Esophagus mucosa (tissue), 1 donor: ENCODE measurements around the gene RRP9. TPM values are rescaled to one million over a fixed set of nuclear protein-coding genes. Genes with fewer than 3 reads are reported as not detected.
"Not testable (repeated sequence)": the region's sequence is repeated elsewhere in the genome, so short reads cannot be mapped to it uniquely, and the experiment has no call there.

Experiments used
- ATAC-seq: fragments of 200-7000 bp; cut with Tn5 transposase; one replicate; pipeline ENCODE4 v1.9.1; 2020
- total RNA-seq: library from RNA; stranded (reverse); gene quantifications from one replicate; pipeline ENCODE4 v1.2.4, GENCODE V29; 2023
- donor health status: DM: yes; HTN: yes; CAD: no.

The RRP9 gene
- total RNA-seq, 1 donor from 2014 or later = 18.6 TPM

- not testable (repeated sequence) for ATAC-seq
These were observed 41.7 kb downstream of the RRP9 start for GRCh38 chr3:51900043-51900442.

GRCh38 chr3:51897391-51897790 lies 44.3 kb downstream of the RRP9 start:
- no peak for ATAC-seq

GRCh38 chr3:51896607-51897305 lies 44.9 kb downstream of the RRP9 start:
- ATAC-seq = no peak

- no peak for ATAC-seq
These were observed 46.8 kb downstream of the RRP9 start for GRCh38 chr3:51894939-51895338.

- ATAC-seq = no peak
These were observed 47.3 kb downstream of the RRP9 start for GRCh38 chr3:51894391-51894790.

- ATAC-seq = no peak
These were observed 50.3 kb downstream of the RRP9 start for GRCh38 chr3:51891242-51892039.

GRCh38 chr3:51888463-51889105 lies 53.1 kb downstream of the RRP9 start:
- ATAC-seq = no peak

- peak; percentile 46 for ATAC-seq
These were observed 54.1 kb downstream of the RRP9 start for GRCh38 chr3:51887620-51888019.

- no peak for ATAC-seq
These were observed 55.3 kb downstream of the RRP9 start for GRCh38 chr3:51886447-51886846.

Other genes starting within 250 kb of the RRP9 start
- gene GRM2, start 234.8 kb downstream of the RRP9 start, total RNA-seq = 0.08 TPM
- not detected for gene IQCF6, start 162.7 kb downstream of the RRP9 start, total RNA-seq
- not detected for gene IQCF2, start 80.3 kb downstream of the RRP9 start, total RNA-seq
- gene IQCF5, start 66.3 kb downstream of the RRP9 start, total RNA-seq = not detected
- not detected for gene IQCF1, start 38.6 kb downstream of the RRP9 start, total RNA-seq
- 5.7 TPM for gene PARP3, start 459 bp upstream of the RRP9 start, total RNA-seq
- gene GPR62, start 13.5 kb upstream of the RRP9 start, total RNA-seq = not detected
- gene PCBP4, start 25.6 kb upstream of the RRP9 start, total RNA-seq = 11.5 TPM
- 39.6 TPM for gene ABHD14B, start 32.1 kb upstream of the RRP9 start, total RNA-seq
- 4.5 TPM for gene ABHD14A, start 33.2 kb upstream of the RRP9 start, total RNA-seq
- 27.4 TPM for gene ACY1, start 41.6 kb upstream of the RRP9 start, total RNA-seq
- 1,513 TPM for gene RPL29, start 54.0 kb upstream of the RRP9 start, total RNA-seq
- gene DUSP7, start 114.7 kb upstream of the RRP9 start, total RNA-seq = 62.6 TPM
- gene POC1A, start 212.5 kb upstream of the RRP9 start, total RNA-seq = 8.4 TPM